ENCODE data around the gene CCDC102B. TPM values are rescaled to one million over a fixed set of nuclear protein-coding genes. Genes with fewer than 3 reads are reported as not detected.
"Not testable (repeated sequence)": the region's sequence is repeated elsewhere in the genome, so short reads cannot be mapped to it uniquely, and the experiment has no call there.

CCDC102B gene
- polyA plus RNA-seq, 1 donor from 2014 or later: 8.7 TPM

DNA sequence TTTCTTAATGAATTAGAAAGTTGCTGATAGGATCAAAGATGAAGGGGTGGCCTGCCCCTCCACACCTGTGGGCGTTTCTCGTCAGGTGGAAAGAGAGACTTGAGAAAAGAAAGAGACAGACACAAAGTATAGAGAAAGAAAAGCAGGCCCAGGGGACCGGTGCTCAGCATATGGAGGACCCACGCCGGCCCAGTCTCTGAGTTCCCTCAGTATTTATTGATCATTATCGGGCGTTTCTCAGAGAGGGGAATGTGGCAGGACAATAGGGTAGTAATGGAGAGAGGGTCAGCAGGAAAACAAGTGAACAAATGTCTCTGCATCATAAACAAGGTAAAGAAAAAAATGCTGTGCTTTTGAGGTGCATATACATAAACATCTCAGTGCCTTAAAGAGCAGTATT lies 144.3 kb downstream of the CCDC102B start:
- H3F3A ChIP-seq (ENCODE audit: insufficient read depth, low read length, poor library complexity, severe bottlenecking): no peaks in the 10 kb centered on the region
- TF ChIP-seq RAD21 (conservative IDR thresholded peaks at IDR 0.05) (no peak), EP300 (conservative IDR thresholded peaks at IDR 0.05; ENCODE audit: poor library complexity, severe bottlenecking) (no peak), SMC3 (conservative IDR thresholded peaks at IDR 0.05; ENCODE audit: poor library complexity) (no peak), EZH2 (IDR thresholded peaks at IDR 0.05; ENCODE audit: borderline replicate concordance, insufficient read depth, low read length, poor library complexity, severe bottlenecking) (no peak), TAF1 (IDR thresholded peaks at IDR 0.05; ENCODE audit: low read depth) (no peak), POLR2AphosphoS5 (IDR thresholded peaks at IDR 0.05) (no peak), MXI1 (conservative IDR thresholded peaks at IDR 0.05; ENCODE audit: poor library complexity, severe bottlenecking) (no peak)
- TF ChIP-seq, protein P1, sequence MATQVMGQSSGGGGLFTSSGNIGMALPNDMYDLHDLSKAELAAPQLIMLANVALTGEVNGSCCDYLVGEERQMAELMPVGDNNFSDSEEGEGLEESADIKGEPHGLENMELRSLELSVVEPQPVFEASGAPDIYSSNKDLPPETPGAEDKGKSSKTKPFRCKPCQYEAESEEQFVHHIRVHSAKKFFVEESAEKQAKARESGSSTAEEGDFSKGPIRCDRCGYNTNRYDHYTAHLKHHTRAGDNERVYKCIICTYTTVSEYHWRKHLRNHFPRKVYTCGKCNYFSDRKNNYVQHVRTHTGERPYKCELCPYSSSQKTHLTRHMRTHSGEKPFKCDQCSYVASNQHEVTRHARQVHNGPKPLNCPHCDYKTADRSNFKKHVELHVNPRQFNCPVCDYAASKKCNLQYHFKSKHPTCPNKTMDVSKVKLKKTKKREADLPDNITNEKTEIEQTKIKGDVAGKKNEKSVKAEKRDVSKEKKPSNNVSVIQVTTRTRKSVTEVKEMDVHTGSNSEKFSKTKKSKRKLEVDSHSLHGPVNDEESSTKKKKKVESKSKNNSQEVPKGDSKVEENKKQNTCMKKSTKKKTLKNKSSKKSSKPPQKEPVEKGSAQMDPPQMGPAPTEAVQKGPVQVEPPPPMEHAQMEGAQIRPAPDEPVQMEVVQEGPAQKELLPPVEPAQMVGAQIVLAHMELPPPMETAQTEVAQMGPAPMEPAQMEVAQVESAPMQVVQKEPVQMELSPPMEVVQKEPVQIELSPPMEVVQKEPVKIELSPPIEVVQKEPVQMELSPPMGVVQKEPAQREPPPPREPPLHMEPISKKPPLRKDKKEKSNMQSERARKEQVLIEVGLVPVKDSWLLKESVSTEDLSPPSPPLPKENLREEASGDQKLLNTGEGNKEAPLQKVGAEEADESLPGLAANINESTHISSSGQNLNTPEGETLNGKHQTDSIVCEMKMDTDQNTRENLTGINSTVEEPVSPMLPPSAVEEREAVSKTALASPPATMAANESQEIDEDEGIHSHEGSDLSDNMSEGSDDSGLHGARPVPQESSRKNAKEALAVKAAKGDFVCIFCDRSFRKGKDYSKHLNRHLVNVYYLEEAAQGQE (IDR thresholded peaks at IDR 0.05; ENCODE audit: borderline replicate concordance): no peak
- TF ChIP-seq, protein P2, sequence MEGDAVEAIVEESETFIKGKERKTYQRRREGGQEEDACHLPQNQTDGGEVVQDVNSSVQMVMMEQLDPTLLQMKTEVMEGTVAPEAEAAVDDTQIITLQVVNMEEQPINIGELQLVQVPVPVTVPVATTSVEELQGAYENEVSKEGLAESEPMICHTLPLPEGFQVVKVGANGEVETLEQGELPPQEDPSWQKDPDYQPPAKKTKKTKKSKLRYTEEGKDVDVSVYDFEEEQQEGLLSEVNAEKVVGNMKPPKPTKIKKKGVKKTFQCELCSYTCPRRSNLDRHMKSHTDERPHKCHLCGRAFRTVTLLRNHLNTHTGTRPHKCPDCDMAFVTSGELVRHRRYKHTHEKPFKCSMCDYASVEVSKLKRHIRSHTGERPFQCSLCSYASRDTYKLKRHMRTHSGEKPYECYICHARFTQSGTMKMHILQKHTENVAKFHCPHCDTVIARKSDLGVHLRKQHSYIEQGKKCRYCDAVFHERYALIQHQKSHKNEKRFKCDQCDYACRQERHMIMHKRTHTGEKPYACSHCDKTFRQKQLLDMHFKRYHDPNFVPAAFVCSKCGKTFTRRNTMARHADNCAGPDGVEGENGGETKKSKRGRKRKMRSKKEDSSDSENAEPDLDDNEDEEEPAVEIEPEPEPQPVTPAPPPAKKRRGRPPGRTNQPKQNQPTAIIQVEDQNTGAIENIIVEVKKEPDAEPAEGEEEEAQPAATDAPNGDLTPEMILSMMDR (IDR thresholded peaks at IDR 0.05; ENCODE audit: poor library complexity, severe bottlenecking): no peak
- no peaks in the 10 kb centered on the region for H4K20me1 ChIP-seq (ENCODE audit: insufficient read depth)
- H3K36me3 ChIP-seq (ENCODE audit: insufficient read depth, low read length): no peaks in the 10 kb centered on the region
- no peaks in the 10 kb centered on the region for H3K27me3 ChIP-seq (ENCODE audit: insufficient read depth, low read depth, low read length)
- no peak overlapping the region for H3K9ac ChIP-seq (ENCODE audit: low read length)
- H3K9me3 ChIP-seq (ENCODE audit: low read length): no peaks in the 10 kb centered on the region
- H2AFZ ChIP-seq (ENCODE audit: low read depth, low read length): no peak overlapping the region
- no peaks in the 10 kb centered on the region for H3K9me2 ChIP-seq (ENCODE audit: insufficient read depth, low read length)
- H3K4me3 ChIP-seq (ENCODE audit: low read length): no peak overlapping the region
- H3K4me2 ChIP-seq (ENCODE audit: low read length): no peak overlapping the region
- H3K79me2 ChIP-seq (replicated peaks; ENCODE audit: insufficient read depth, low read length): no peaks in the 10 kb centered on the region
- no peak overlapping the region for H3K27ac ChIP-seq (ENCODE audit: low read length)

DNA sequence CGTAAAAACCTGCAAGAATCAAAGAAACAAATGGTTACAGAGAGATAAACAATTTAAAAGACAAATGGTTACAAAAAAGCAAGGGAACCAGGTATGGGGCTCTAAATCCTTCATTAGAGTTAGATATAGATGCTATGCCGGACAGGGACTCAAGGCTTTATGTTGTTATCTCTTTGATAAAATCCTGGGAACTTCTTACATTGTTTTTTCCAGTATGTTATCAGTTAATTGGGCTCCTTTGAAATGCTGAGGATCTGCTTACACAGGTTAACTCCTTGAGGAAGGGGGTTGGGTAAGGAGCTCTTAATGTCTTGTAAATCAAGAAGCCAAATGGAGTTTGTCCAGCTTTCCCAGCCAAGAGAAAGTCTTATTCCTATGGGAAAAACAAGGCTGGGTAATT lies 146.0 kb downstream of the CCDC102B start:
- H3K79me2 ChIP-seq (replicated peaks; ENCODE audit: insufficient read depth, low read length); H3K27ac ChIP-seq (ENCODE audit: low read length); H3K9ac ChIP-seq (ENCODE audit: low read length); H3K36me3 ChIP-seq (ENCODE audit: insufficient read depth, low read length); H3K9me3 ChIP-seq (ENCODE audit: low read length); H3K9me2 ChIP-seq (ENCODE audit: insufficient read depth, low read length); H2AFZ ChIP-seq (ENCODE audit: low read depth, low read length); H3F3A ChIP-seq (ENCODE audit: insufficient read depth, low read length, poor library complexity, severe bottlenecking); H4K20me1 ChIP-seq (ENCODE audit: insufficient read depth); H3K4me2 ChIP-seq (ENCODE audit: low read length); H3K4me3 ChIP-seq (ENCODE audit: low read length); H3K27me3 ChIP-seq (ENCODE audit: insufficient read depth, low read depth, low read length): not testable (repeated sequence)

DNA sequence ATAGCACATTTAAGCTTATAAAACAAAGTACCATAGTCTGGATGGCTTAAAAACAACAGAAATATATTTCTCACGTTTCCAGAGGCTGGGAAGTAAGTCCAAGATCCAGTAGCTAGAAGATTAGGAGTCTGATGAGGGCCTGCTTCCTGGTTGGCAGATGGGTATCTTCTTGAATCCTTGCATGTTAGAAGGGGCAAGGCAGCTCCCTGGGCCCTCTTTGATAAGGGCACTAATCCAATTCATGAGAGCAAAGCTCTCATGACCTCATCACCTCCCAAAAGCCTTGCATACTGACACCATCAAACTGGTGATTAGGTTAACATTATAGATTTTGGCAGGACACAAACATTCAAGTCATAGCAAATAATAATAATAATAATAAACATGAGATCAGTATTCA lies 146.4 kb downstream of the CCDC102B start:
- Histone ChIP-seq H3K27me3 (ENCODE audit: insufficient read depth, low read depth, low read length) (no peaks in the 10 kb centered on the region), H3K9me2 (ENCODE audit: insufficient read depth, low read length) (no peaks in the 10 kb centered on the region), H3K4me2 (ENCODE audit: low read length) (no peak overlapping the region), H3K9me3 (ENCODE audit: low read length) (no peaks in the 10 kb centered on the region), H2AFZ (ENCODE audit: low read depth, low read length) (no peak overlapping the region), H3K4me3 (ENCODE audit: low read length) (no peak overlapping the region), H3K27ac (ENCODE audit: low read length) (no peak overlapping the region), H4K20me1 (ENCODE audit: insufficient read depth) (no peaks in the 10 kb centered on the region), H3K79me2 (replicated peaks; ENCODE audit: insufficient read depth, low read length) (no peaks in the 10 kb centered on the region), H3F3A (ENCODE audit: insufficient read depth, low read length, poor library complexity, severe bottlenecking) (no peaks in the 10 kb centered on the region), H3K36me3 (ENCODE audit: insufficient read depth, low read length) (no peaks in the 10 kb centered on the region), H3K9ac (ENCODE audit: low read length) (no peak overlapping the region)
- TF ChIP-seq TAF1 (IDR thresholded peaks at IDR 0.05; ENCODE audit: low read depth): no peak
- TF ChIP-seq RAD21 (conservative IDR thresholded peaks at IDR 0.05): no peak
- TF ChIP-seq SMC3 (conservative IDR thresholded peaks at IDR 0.05; ENCODE audit: poor library complexity): no peak
- TF ChIP-seq, protein P2 (IDR thresholded peaks at IDR 0.05; ENCODE audit: poor library complexity, severe bottlenecking): no peak

All from neural cell (in vitro differentiated cells).